Mucosa of rectum (tissue), 2 donors: ENCODE results near the gene MLLT6.
A peak's percentile ranks its signal among the peaks of the same experiment; 100 is the strongest.
"Not testable (repeated sequence)": the region's sequence is repeated elsewhere in the genome, so short reads cannot be mapped to it uniquely, and the experiment has no call there.

Experiments
- H3K27ac ChIP-seq, 2 donors: one replicate each; pipeline ENCODE4 v1.7.0; 2013; ENCODE audit warnings: inconsistent platforms in 2 of 2, low read depth in 2 of 2, low read length in 2 of 2
- H3K27me3 ChIP-seq, 2 donors: one replicate each; pipeline ENCODE4 v1.7.0; 2013; ENCODE audit warnings: low read length in 2 of 2; ENCODE audit not compliant: control insufficient read depth in 2 of 2, insufficient read depth in 2 of 2
- H3K36me3 ChIP-seq, 2 donors: one replicate each; pipeline ENCODE4 v1.7.0; 2013; ENCODE audit warnings: low read length in 2 of 2; ENCODE audit not compliant: control insufficient read depth in 2 of 2, insufficient read depth in 2 of 2
- H3K4me1 ChIP-seq, 2 donors: one replicate each; pipeline ENCODE4 v1.7.0; 2013; ENCODE audit warnings: low read length in 2 of 2, mild to moderate bottlenecking in 1 of 2; ENCODE audit not compliant: control insufficient read depth in 2 of 2, insufficient read depth in 2 of 2
- H3K4me3 ChIP-seq, 2 donors: one replicate each; pipeline ENCODE4 v1.7.0; 2013; ENCODE audit warnings: low read length in 2 of 2
- H3K9ac ChIP-seq, 2 donors: one replicate each; pipeline ENCODE4 v1.7.0; 2013; ENCODE audit warnings: low read length in 2 of 2, low read depth in 1 of 2, mild to moderate bottlenecking in 1 of 2
- H3K9me3 ChIP-seq, 2 donors: one replicate each; pipeline ENCODE4 v1.7.0; 2013; ENCODE audit warnings: low read length in 2 of 2; ENCODE audit not compliant: control insufficient read depth in 2 of 2
- donor health status: healthy.
- donor health status: Normal muscosa, but diverticular disease.

Gene MLLT6

GRCh38 chr17:38717139-38717745, 12.2 kb downstream of the MLLT6 start:
- peaks cover 3% of the 10 kb centered on the region in 2 donors for H3K4me1 ChIP-seq
- no peaks in the 10 kb centered on the region for H3K9me3 ChIP-seq
- H3K9ac ChIP-seq, result no peak overlapping the region
- no peak overlapping the region for H3K27ac ChIP-seq
- H3K27me3 ChIP-seq, result no peaks in the 10 kb centered on the region
- H3K36me3 ChIP-seq, result peaks cover 43 to 65% of the 10 kb centered on the region in 2 donors
- H3K4me3 ChIP-seq, result no peak overlapping the region

GRCh38 chr17:38719289-38719942, 14.3 kb downstream of the MLLT6 start:
- Histone ChIP-seq H3K4me1 (peaks cover 4 to 6% of the 10 kb centered on the region in 2 donors), H3K4me3 (no peak overlapping the region), H3K27ac (no peak overlapping the region), H3K9ac (no peak overlapping the region), H3K9me3 (no peaks in the 10 kb centered on the region), H3K36me3 (peaks cover 30 to 50% of the 10 kb centered on the region in 2 donors), H3K27me3 (no peaks in the 10 kb centered on the region)

DNA sequence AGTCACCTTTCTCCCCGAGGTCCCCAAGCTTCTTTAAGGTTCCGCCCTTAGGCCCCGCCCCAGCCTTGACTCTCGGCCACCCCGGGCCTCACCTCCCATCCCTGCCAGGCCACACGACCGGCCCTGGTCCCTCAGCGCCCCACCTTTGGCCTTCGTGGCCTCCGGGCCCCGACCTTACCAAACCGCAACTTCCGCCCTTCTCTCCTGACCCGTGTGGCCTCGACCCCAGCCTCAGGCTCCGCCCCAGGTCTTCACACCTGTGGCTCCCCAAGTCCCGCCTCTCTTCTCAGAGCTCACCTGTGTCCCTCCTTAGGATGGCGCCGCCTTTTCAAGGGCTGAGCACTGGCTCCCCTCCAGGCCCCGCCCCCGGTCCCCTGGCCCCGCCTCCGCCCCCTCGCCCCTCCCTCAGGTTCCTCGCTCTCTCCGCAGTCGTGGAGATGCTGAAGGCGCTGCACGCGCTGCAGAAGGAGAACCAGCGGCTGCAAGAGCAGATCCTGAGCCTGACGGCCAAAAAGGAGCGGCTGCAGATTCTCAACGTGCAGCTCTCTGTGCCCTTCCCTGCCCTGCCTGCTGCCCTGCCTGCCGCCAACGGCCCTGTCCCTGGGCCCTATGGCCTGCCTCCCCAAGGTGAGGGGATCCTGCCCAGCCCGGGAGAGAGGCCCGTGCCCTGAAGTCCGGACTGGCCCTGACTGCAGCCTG, 15.0 kb downstream of the MLLT6 start:
- no peaks in the 10 kb centered on the region for H3K9me3 ChIP-seq
- no peak overlapping the region for H3K27ac ChIP-seq
- peaks cover 8 to 11% of the 10 kb centered on the region in 2 donors for H3K4me1 ChIP-seq
- H3K9ac ChIP-seq, result no peak overlapping the region
- H3K36me3 ChIP-seq, result peaks cover 30 to 48% of the 10 kb centered on the region in 2 donors
- H3K27me3 ChIP-seq, result no peaks in the 10 kb centered on the region
- H3K4me3 ChIP-seq, result no peak overlapping the region

DNA sequence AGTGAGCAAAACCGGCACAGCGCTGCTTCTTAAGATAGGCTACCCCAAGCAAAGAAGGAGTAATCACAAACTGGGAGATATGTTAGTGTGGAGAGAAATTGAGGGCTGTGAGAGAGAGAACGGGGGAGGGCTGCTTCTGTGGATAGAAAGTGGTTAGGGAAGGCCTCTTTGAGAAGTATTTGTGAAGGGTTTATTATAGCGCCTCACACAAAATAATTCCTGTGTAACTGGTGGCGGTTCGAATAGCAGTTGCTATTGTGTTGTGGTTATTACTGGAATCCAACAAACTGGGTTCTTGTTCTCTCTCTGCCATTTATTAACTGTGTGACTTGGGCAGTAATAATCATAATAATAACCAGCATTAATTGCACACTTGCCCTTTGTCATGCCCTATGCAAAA, 15.9 kb downstream of the MLLT6 start:
- Histone ChIP-seq H3K9ac (no peak overlapping the region), H3K4me3 (no peak overlapping the region), H3K9me3 (no peaks in the 10 kb centered on the region), H3K27me3 (no peaks in the 10 kb centered on the region), H3K36me3 (peaks cover 26 to 42% of the 10 kb centered on the region in 2 donors), H3K27ac (no peak overlapping the region), H3K4me1 (peaks cover 11 to 16% of the 10 kb centered on the region in 2 donors)

GRCh38 chr17:38721802-38722201, 16.7 kb downstream of the MLLT6 start:
- no peak overlapping the region for H3K27ac ChIP-seq
- no peak overlapping the region for H3K9ac ChIP-seq
- H3K4me3 ChIP-seq, result no peak overlapping the region
- H3K9me3 ChIP-seq, result no peaks in the 10 kb centered on the region
- no peaks in the 10 kb centered on the region for H3K27me3 ChIP-seq
- peaks cover 20 to 34% of the 10 kb centered on the region in 2 donors for H3K36me3 ChIP-seq
- H3K4me1 ChIP-seq, result peaks cover 17 to 18% of the 10 kb centered on the region in 2 donors

- H3K27me3 ChIP-seq, result no peaks in the 10 kb centered on the region
- H3K9me3 ChIP-seq, result no peaks in the 10 kb centered on the region
- H3K4me3 ChIP-seq, result no peak overlapping the region
- H3K9ac ChIP-seq, result no peak overlapping the region
- peaks cover 28% of the 10 kb centered on the region in 2 donors for H3K4me1 ChIP-seq
- H3K27ac ChIP-seq, result no peak overlapping the region
- H3K36me3 ChIP-seq, result peaks cover 15 to 25% of the 10 kb centered on the region in 2 donors
These were observed 19.4 kb downstream of the MLLT6 start for GRCh38 chr17:38724337-38724988.

GRCh38 chr17:38725066-38725465, 20.0 kb downstream of the MLLT6 start:
- Histone ChIP-seq H3K36me3 (peaks cover 15 to 25% of the 10 kb centered on the region in 2 donors), H3K27me3 (no peaks in the 10 kb centered on the region), H3K27ac (no peak overlapping the region), H3K4me1 (peaks cover 30 to 31% of the 10 kb centered on the region in 2 donors), H3K4me3 (no peak overlapping the region), H3K9ac (no peak overlapping the region), H3K9me3 (no peaks in the 10 kb centered on the region)

DNA sequence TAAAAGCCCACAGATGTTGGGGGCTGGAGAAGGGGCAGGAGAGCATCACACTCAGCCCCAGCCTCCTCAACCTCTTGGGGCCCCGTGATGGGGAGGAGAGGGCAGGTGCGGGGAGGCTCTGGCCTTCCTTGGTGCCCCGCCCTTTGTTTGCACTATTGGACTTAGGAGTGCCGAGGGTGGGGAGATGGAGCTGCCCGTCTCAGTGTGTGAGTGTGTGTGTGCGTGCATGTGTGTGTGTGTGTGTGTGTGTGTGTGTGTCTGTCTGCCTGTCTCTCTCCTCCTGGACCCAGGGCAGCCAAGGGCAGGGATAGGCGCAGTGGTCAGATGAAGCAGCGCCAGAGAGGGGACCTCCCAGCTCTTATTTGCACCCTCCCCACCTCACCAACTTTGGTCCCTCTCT, 21.1 kb downstream of the MLLT6 start:
- not testable (repeated sequence) for H3K4me3 ChIP-seq, H3K9ac ChIP-seq, H3K27me3 ChIP-seq, H3K9me3 ChIP-seq
- Histone ChIP-seq H3K27ac (peak overlapping the region in 1 of 2 donors; percentile 16), H3K36me3 (peaks cover 8 to 16% of the 10 kb centered on the region in 2 donors), H3K4me1 (peaks cover 35 to 38% of the 10 kb centered on the region in 2 donors)

GRCh38 chr17:38727736-38728135, 22.7 kb downstream of the MLLT6 start:
- Histone ChIP-seq H3K9ac (no peak overlapping the region), H3K4me1 (peaks cover 48 to 54% of the 10 kb centered on the region in 2 donors), H3K27me3 (no peaks in the 10 kb centered on the region), H3K36me3 (peaks cover 0 to 10% of the 10 kb centered on the region in 2 donors), H3K4me3 (no peak overlapping the region), H3K27ac (peak overlapping the region in 1 of 2 donors; percentile 1), H3K9me3 (no peaks in the 10 kb centered on the region)
